Ovary (tissue), 9 donors: Measurements from ENCODE around the gene PTPRN2. TPM values are rescaled to one million over a fixed set of nuclear protein-coding genes. Genes with fewer than 3 reads are reported as not detected.

Experiments
- DNase-seq, 5 donors: peaks; one replicate each; pipeline ENCODE4 v3.0.0-alpha.2; 2019 to 2020
- H3K27ac ChIP-seq, 2 donors: fragments of 200-600 bp; one replicate each; pipeline versions ENCODE4 v1.5.1 to v1.8.0; 2019 to 2022
- H3K27me3 ChIP-seq: fragments of 200-600 bp; one replicate; pipeline ENCODE4 v1.8.0; 2022
- H3K36me3 ChIP-seq: fragments of 200-600 bp; sonication (generic); one replicate; pipeline ENCODE4 v1.5.1; 2019
- H3K4me1 ChIP-seq: one replicate; pipeline ENCODE4 v1.8.1; 2013; ENCODE audit warnings: mild to moderate bottlenecking, moderate library complexity; ENCODE audit not compliant: insufficient read depth
- H3K4me3 ChIP-seq: fragments of 200-600 bp; sonication (generic); one replicate; pipeline ENCODE4 v1.5.1; 2017
- H3K9me3 ChIP-seq, 2 donors: fragments of 200-600 bp in 1 of 2; sonication (generic) in 1 of 2; one replicate each; pipeline versions ENCODE4 v1.5.1 to v1.8.1; 2013 to 2019; ENCODE audit warnings: mild to moderate bottlenecking in 1 of 2, moderate library complexity in 1 of 2
- CTCF ChIP-seq, 3 donors: fragments of 450-650 bp in 2 of 3; fragments of 200-600 bp in 1 of 3; IDR thresholded peaks; one replicate each; pipeline versions ENCODE4 v1.5.1 to v1.8.0; 2016 to 2022; ENCODE audit warnings: antibody characterized with exemption in 3 of 3, mild to moderate bottlenecking in 1 of 3
- EP300 ChIP-seq: sonication (generic); formaldehyde crosslinking; IDR thresholded peaks from one replicate; pipeline ENCODE4 v1.6.1; 2017; ENCODE audit warnings: antibody characterized with exemption
- POLR2A ChIP-seq: fragments of 450-650 bp; IDR thresholded peaks from one replicate; pipeline ENCODE4 v1.6.1; 2017; ENCODE audit warnings: antibody characterized with exemption, mild to moderate bottlenecking, moderate library complexity
- WGBS, 3 donors: extraction: QIAGEN DNeasy Blood & Tissue Kit in 1 of 3; methylation state at CpG; one replicate each; pipeline versions ENCODE4 v1.1.5 to v1.1.7; 2013 to 2017; 5-methylcytosine and 5-hydroxymethylcytosine counted together
- intact Hi-C, 4 donors: fragments of 100-400 bp; cut with DNase I; formaldehyde crosslinking; loops; one replicate each; pipeline versions ENCODE4 v1.11.0 to v1.15.1; 2022 to 2023
- polyA plus RNA-seq, 2 donors: library from polyadenylated mRNA; stranded (reverse); fragments of 200-250 nt in 1 of 2; fragments of 350-450 nt in 1 of 2; fragmentation: Illumina TruSeq in 1 of 2; extraction: RNeasy Lipid Tissue Mini Kit (QIAGEN cat#74804) in 1 of 2; gene quantifications; one replicate each; pipeline ENCODE4 v1.2.3, GENCODE V29; 2013 to 2014
- total RNA-seq, 7 donors: library from RNA; depleted of rRNA in 2 of 7; stranded (reverse); fragments of >200 nt in 2 of 7; fragmentation: NEBNext Ultra II Directional in 3 of 7; extraction: Animal tissue kit (Norgen Biotek cat#: 25700) in 3 of 7; gene quantifications; one replicate each; pipeline versions ENCODE4 v1.1.0 to v1.2.4, GENCODE V29; 2016 to 2023
- donor health status: DM: no; HTN: no; CAD: no; lungs with moderate emphysema.
- donor health status: DM: no; HTN: no; CAD: no.
- donor health status: Bipolar disorder and iron deficiency.
- donor health status: DM: yes; HTN: yes; CAD: no.
- donor health status: DM: no; HTN: no; CAD: no.
- donor health status: DM: yes; HTN: yes; CAD: no.

Gene PTPRN2
- total and polyA plus RNA-seq, 9 donors = 3.5 to 11.1 (median 5.9) TPM

GRCh38 chr7:158002486-158003080 is 585.0 kb downstream of the PTPRN2 start:
- Histone ChIP-seq H3K4me3 (no peak overlapping the region), H3K36me3 (no peaks in the 10 kb centered on the region), H3K4me1 (no peaks in the 10 kb centered on the region), H3K27me3 (no peaks in the 10 kb centered on the region), H3K27ac (no peak overlapping the region), H3K9me3 (no peaks in the 10 kb centered on the region)
- no peak for TF ChIP-seq POLR2A
- TF ChIP-seq CTCF (IDR thresholded peaks at IDR 0.05) = no peak
- TF ChIP-seq EP300 = no peak
- DNase-seq = no peak
- 86 to 91% (median 89%) methylated on average over 17 of the region's 17 CpGs for WGBS, 3 donors
- intact Hi-C loops = no loop called here

GRCh38 chr7:158001621-158002320 is 585.9 kb downstream of the PTPRN2 start:
- DNase-seq = no peak
- H3K4me1 ChIP-seq = no peaks in the 10 kb centered on the region
- H3K27ac ChIP-seq = no peak overlapping the region
- H3K9me3 ChIP-seq = no peaks in the 10 kb centered on the region
- H3K4me3 ChIP-seq = no peak overlapping the region
- H3K27me3 ChIP-seq = no peaks in the 10 kb centered on the region
- TF ChIP-seq EP300 (no peak), POLR2A (no peak), CTCF (IDR thresholded peaks at IDR 0.05) (no peak)
- WGBS, 3 donors = 82 to 91% (median 88%) methylated on average over 28 of the region's 28 CpGs
- H3K36me3 ChIP-seq = no peaks in the 10 kb centered on the region
- intact Hi-C loops = no loop called here

- no peak overlapping the region for H3K4me3 ChIP-seq
- no peak overlapping the region for H3K27ac ChIP-seq
- H3K4me1 ChIP-seq = no peaks in the 10 kb centered on the region
- TF ChIP-seq CTCF (IDR thresholded peaks at IDR 0.05) = no peak
- no peak for TF ChIP-seq EP300
- TF ChIP-seq POLR2A = no peak
- H3K36me3 ChIP-seq = no peaks in the 10 kb centered on the region
- 75 to 86% (median 82%) methylated on average over 5 to 10 of the region's 12 CpGs for WGBS, 3 donors
- H3K9me3 ChIP-seq = no peaks in the 10 kb centered on the region
- no peak for DNase-seq
- intact Hi-C loops = no loop called here
- H3K27me3 ChIP-seq = no peaks in the 10 kb centered on the region
Measured at GRCh38 chr7:158001003-158001402, 586.6 kb downstream of the PTPRN2 start.

GRCh38 chr7:158000160-158000559 is 587.5 kb downstream of the PTPRN2 start:
- Histone ChIP-seq H3K9me3 (no peaks in the 10 kb centered on the region), H3K36me3 (no peaks in the 10 kb centered on the region), H3K4me3 (no peak overlapping the region), H3K27ac (no peak overlapping the region), H3K4me1 (no peaks in the 10 kb centered on the region), H3K27me3 (no peaks in the 10 kb centered on the region)
- WGBS, 3 donors = 69 to 77% (median 76%) methylated on average over 6 of the region's 6 CpGs
- no peak for TF ChIP-seq CTCF (IDR thresholded peaks at IDR 0.05)
- TF ChIP-seq EP300 = no peak
- no peak for TF ChIP-seq POLR2A
- intact Hi-C loops = no loop called here
- DNase-seq = no peak
